H9 (cell line): ENCODE measurements around the gene ATF6. TPM values are rescaled to one million over a fixed set of nuclear protein-coding genes. Genes with fewer than 3 reads are reported as not detected.
A peak's percentile ranks its signal among the peaks of the same experiment; 100 is the strongest.

Source experiments
- DNase-seq: peaks from one replicate; pipeline ENCODE4 v3.0.0-alpha.2; 2017
- H2AFZ ChIP-seq: one replicate; pipeline ENCODE4 v1.6.1; 2013; ENCODE audit warnings: mild to moderate bottlenecking, low read length, control low read depth, moderate library complexity
- H2AK5ac ChIP-seq: 2 replicates; pipeline ENCODE4 v1.6.1; 2013; ENCODE audit warnings: low read length, control low read depth, mixed read lengths; ENCODE audit not compliant: insufficient read length
- H2BK120ac ChIP-seq: one replicate; pipeline ENCODE4 v1.6.1; 2013; ENCODE audit warnings: low read depth, mild to moderate bottlenecking, low read length, control low read depth, inconsistent platforms; ENCODE audit not compliant: poor library complexity, severe bottlenecking
- H2BK12ac ChIP-seq: 2 replicates; pipeline ENCODE4 v1.6.1; 2013; ENCODE audit warnings: low read length, control low read depth, mixed read lengths, low read depth; ENCODE audit not compliant: insufficient read length
- H2BK15ac ChIP-seq: 2 replicates; pipeline ENCODE4 v1.6.1; 2013; ENCODE audit warnings: low read depth, low read length, control low read depth
- H2BK20ac ChIP-seq: one replicate; pipeline ENCODE4 v1.6.1; 2013; ENCODE audit warnings: low read depth, mild to moderate bottlenecking, low read length, control low read depth, inconsistent platforms; ENCODE audit not compliant: poor library complexity, severe bottlenecking
- H2BK5ac ChIP-seq: 2 replicates; pipeline ENCODE4 v1.6.1; 2013; ENCODE audit warnings: low read length, control low read depth, mixed read lengths; ENCODE audit not compliant: insufficient read length
- H3K14ac ChIP-seq: 2 replicates; pipeline ENCODE4 v1.6.1; 2013; ENCODE audit warnings: low read length, control low read depth; ENCODE audit not compliant: insufficient read depth
- H3K18ac ChIP-seq: 2 replicates; pipeline ENCODE4 v1.6.1; 2013; ENCODE audit warnings: low read depth, mild to moderate bottlenecking, mixed read lengths, low read length, control low read depth; ENCODE audit not compliant: insufficient read length
- H3K23ac ChIP-seq: 2 replicates; pipeline ENCODE4 v1.6.1; 2013; ENCODE audit warnings: low read length, control low read depth, mixed read lengths, low read depth; ENCODE audit not compliant: insufficient read length
- H3K23me2 ChIP-seq: 2 replicates; pipeline ENCODE4 v1.6.1; 2013; ENCODE audit warnings: low read depth, mild to moderate bottlenecking, mixed read lengths, low read length, control low read depth; ENCODE audit not compliant: insufficient read length, poor library complexity, severe bottlenecking
- H3K27ac ChIP-seq: 2 replicates; pipeline ENCODE4 v1.5.1; 2013; ENCODE audit warnings: low read length, control low read depth, mixed read lengths, low read depth; ENCODE audit not compliant: insufficient read length
- H3K27me3 ChIP-seq: 2 replicates; pipeline ENCODE4 v1.6.1; 2013; ENCODE audit warnings: low read length, control low read depth, inconsistent platforms; ENCODE audit not compliant: insufficient read depth
- H3K4ac ChIP-seq: 2 replicates; pipeline ENCODE4 v1.6.1; 2013; ENCODE audit warnings: low read depth, mild to moderate bottlenecking, control low read depth, inconsistent platforms, low read length, moderate library complexity
- H3K4me1 ChIP-seq: 2 replicates; pipeline ENCODE4 v1.6.1; 2013; ENCODE audit warnings: low read length, control low read depth, inconsistent platforms; ENCODE audit not compliant: insufficient read depth
- H3K4me2 ChIP-seq: 2 replicates; pipeline ENCODE4 v1.6.1; 2013; ENCODE audit warnings: low read length, control low read depth, mixed read lengths; ENCODE audit not compliant: insufficient read length, insufficient read depth
- H3K56ac ChIP-seq: 2 replicates; pipeline ENCODE4 v1.6.1; 2013; ENCODE audit warnings: low read depth, mild to moderate bottlenecking, mixed read lengths, low read length, control low read depth; ENCODE audit not compliant: insufficient read length
- H3K79me1 ChIP-seq: 2 replicates; pipeline ENCODE4 v1.6.1; 2013; ENCODE audit warnings: low read depth, mild to moderate bottlenecking, moderate library complexity, low read length, control low read depth, inconsistent platforms; ENCODE audit not compliant: insufficient read depth, poor library complexity, severe bottlenecking
- H3K79me2 ChIP-seq: 2 replicates; pipeline ENCODE4 v1.6.1; 2013; ENCODE audit warnings: low read length, control low read depth, inconsistent platforms; ENCODE audit not compliant: insufficient read depth
- H3K9ac ChIP-seq: 2 replicates; pipeline ENCODE4 v1.6.1; 2013; ENCODE audit warnings: low read length, control low read depth, mixed read lengths; ENCODE audit not compliant: insufficient read length; ENCODE audit errors: extremely low read depth
- H3K9me3 ChIP-seq: one replicate; pipeline ENCODE4 v1.6.1; 2013; ENCODE audit warnings: low read depth, low read length, inconsistent platforms; ENCODE audit not compliant: control insufficient read depth
- H3T11ph ChIP-seq: one replicate; pipeline ENCODE4 v1.6.1; 2013; ENCODE audit warnings: mild to moderate bottlenecking, low read length, control low read depth, inconsistent platforms
- H4K20me1 ChIP-seq: one replicate; pipeline ENCODE4 v1.6.1; 2013; ENCODE audit not compliant: control insufficient read depth, insufficient read length, insufficient read depth
- H4K5ac ChIP-seq: 2 replicates; pipeline ENCODE4 v1.6.1; 2013; ENCODE audit warnings: low read depth, mild to moderate bottlenecking, mixed read lengths, low read length, control low read depth; ENCODE audit not compliant: insufficient read length
- H4K8ac ChIP-seq: replicated peaks from 2 replicates; pipeline ENCODE4 v1.6.1; 2013; ENCODE audit warnings: low read length, control low read depth, mixed read lengths, low read depth; ENCODE audit not compliant: insufficient read length
- H4K91ac ChIP-seq: 2 replicates; pipeline ENCODE4 v1.6.1; 2013; ENCODE audit warnings: low read depth, mild to moderate bottlenecking, moderate library complexity, mixed read lengths, low read length, control low read depth; ENCODE audit not compliant: insufficient read length
- H3K27ac Mint-ChIP-seq, 3 experiments: 2 replicates in 2 of 3; 3 replicates in 1 of 3; pipeline ENCODE4 v1.8.0; 2020 to 2021; ENCODE audit warnings: mixed read lengths in 3 of 3, mild to moderate bottlenecking in 1 of 3, moderate library complexity in 1 of 3
- H3K27me3 Mint-ChIP-seq: 2 replicates; pipeline ENCODE4 v1.8.0; 2021; ENCODE audit warnings: low read depth, mild to moderate bottlenecking, moderate library complexity, mixed read lengths
- H3K36me3 Mint-ChIP-seq, 3 experiments: 2 replicates in 2 of 3; 3 replicates in 1 of 3; pipeline ENCODE4 v1.8.0; 2020 to 2021; ENCODE audit warnings: low read depth in 3 of 3, mixed read lengths in 3 of 3; ENCODE audit not compliant: insufficient read depth in 1 of 3
- H3K4me1 Mint-ChIP-seq, 2 experiments: 2 replicates each; pipeline ENCODE4 v1.8.0; 2020; ENCODE audit warnings: mixed read lengths in 2 of 2
- H3K4me3 Mint-ChIP-seq, 2 experiments: 2 replicates in 1 of 2; 3 replicates in 1 of 2; pipeline ENCODE4 v1.8.0; 2020 to 2021; ENCODE audit warnings: mild to moderate bottlenecking in 2 of 2, mixed read lengths in 2 of 2, moderate library complexity in 1 of 2
- H3K9me3 Mint-ChIP-seq, 2 experiments: 2 replicates in 1 of 2; 3 replicates in 1 of 2; pipeline ENCODE4 v1.8.0; 2020; ENCODE audit warnings: mild to moderate bottlenecking in 2 of 2, mixed read lengths in 2 of 2, moderate library complexity in 1 of 2
- WGBS: extraction: QIAGEN DNeasy Blood & Tissue Kit; methylation state at CpG from one replicate; pipeline ENCODE4 v1.1.7; 2013; ENCODE audit warnings: missing lambda C conversion rate, low lambda C conversion rate, mixed read lengths; ENCODE audit not compliant: insufficient read length; ENCODE audit errors: extremely low coverage; 5-methylcytosine and 5-hydroxymethylcytosine counted together
- total RNA-seq: library from RNA; stranded (reverse); gene quantifications from 2 replicates; pipeline ENCODE4 v1.2.1, GENCODE V29; 2021
- TF ChIP-seq, protein P1 (sequence below): fragments of 200-600 bp; sonication (generic); conservative IDR thresholded peaks from 3 replicates; pipeline ENCODE4 v1.8.0; 2021; ENCODE audit warnings: antibody characterized with exemption, mild to moderate bottlenecking

The ATF6 gene
- total RNA-seq, 1 experiment from 2014 or later = 11.2 TPM

DNA sequence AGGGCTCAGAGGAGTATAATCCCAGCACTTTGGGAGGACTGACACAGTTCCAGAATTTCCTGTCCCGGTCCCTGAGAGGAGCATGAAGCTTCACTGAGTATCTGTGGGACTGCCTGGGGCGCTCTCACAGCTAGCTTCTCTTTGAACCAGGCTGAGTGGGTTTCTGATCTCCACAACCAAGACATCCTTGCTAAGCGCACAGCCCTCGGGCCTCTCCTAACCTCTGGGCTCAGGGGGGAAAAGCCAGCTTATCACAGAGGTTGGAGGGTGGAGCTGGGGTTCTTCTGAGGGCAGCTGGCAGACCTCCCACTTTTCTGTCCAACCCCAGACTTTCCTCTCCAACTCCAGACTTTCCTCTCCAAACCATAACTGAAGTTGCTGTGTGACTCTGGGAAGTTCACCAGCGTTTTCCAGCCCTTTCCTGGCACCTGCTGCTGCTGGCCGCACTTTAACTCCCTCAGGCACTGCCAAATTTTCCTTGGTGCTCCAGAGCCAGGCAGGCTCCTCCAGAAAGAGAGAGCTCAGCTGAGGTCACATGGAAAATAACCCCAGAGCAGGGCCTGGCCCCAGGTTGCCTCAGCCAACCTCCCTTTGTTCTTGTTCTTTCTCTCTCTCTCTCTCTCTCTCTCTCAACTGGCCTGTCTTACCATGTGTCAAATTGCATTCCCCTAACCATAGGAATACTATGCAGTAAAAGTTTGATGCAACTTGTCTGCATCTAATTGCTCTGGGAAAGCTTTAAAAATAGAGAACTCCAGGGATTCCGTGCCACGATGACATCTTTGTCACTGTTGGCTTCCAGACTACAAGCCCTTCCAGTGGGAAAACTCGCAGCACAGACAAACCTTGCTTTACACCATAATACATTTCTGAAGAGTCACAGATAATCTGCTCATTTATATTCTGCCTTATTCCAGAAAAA, 208.1 kb downstream of the ATF6 start:
- Histone ChIP-seq H3K79me2 (no peaks in the 10 kb centered on the region), H2AFZ (no peak overlapping the region), H4K91ac (no peak overlapping the region), H3K14ac (no peak overlapping the region), H3T11ph (no peak overlapping the region), H2BK120ac (no peak overlapping the region), H3K9ac (no peak overlapping the region), H2BK20ac (no peak overlapping the region), H3K9me3 (no peaks in the 10 kb centered on the region), H2AK5ac (no peak overlapping the region), H3K56ac (no peak overlapping the region), H3K27me3 (no peaks in the 10 kb centered on the region), H3K4me2 (no peak overlapping the region), H4K8ac (no peak overlapping the region), H3K4me1 (no peaks in the 10 kb centered on the region), H3K18ac (no peak overlapping the region), H3K23ac (no peak overlapping the region), H2BK12ac (no peak overlapping the region), H4K20me1 (no peaks in the 10 kb centered on the region), H3K23me2 (no peaks in the 10 kb centered on the region), H2BK5ac (no peak overlapping the region), H4K5ac (no peak overlapping the region), H3K27ac (no peak overlapping the region), H3K4ac (no peak overlapping the region), H2BK15ac (no peak overlapping the region), H3K79me1 (no peaks in the 10 kb centered on the region)
- DNase-seq = no peak
- peaks cover 12 to 28% of the 10 kb centered on the region in 2 experiments for H3K4me1 Mint-ChIP-seq
- TF ChIP-seq, protein P1, sequence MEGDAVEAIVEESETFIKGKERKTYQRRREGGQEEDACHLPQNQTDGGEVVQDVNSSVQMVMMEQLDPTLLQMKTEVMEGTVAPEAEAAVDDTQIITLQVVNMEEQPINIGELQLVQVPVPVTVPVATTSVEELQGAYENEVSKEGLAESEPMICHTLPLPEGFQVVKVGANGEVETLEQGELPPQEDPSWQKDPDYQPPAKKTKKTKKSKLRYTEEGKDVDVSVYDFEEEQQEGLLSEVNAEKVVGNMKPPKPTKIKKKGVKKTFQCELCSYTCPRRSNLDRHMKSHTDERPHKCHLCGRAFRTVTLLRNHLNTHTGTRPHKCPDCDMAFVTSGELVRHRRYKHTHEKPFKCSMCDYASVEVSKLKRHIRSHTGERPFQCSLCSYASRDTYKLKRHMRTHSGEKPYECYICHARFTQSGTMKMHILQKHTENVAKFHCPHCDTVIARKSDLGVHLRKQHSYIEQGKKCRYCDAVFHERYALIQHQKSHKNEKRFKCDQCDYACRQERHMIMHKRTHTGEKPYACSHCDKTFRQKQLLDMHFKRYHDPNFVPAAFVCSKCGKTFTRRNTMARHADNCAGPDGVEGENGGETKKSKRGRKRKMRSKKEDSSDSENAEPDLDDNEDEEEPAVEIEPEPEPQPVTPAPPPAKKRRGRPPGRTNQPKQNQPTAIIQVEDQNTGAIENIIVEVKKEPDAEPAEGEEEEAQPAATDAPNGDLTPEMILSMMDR = no peak
- no peaks in the 10 kb centered on the region; a peak in 1 of 7 replicates for H3K36me3 Mint-ChIP-seq
- no CpG with 5 or more reads among the region's 9 CpGs for WGBS
- no peak overlapping the region; a peak in 1 of 5 replicates for H3K4me3 Mint-ChIP-seq
- peaks cover 6% of the 10 kb centered on the region for H3K27me3 Mint-ChIP-seq
- peaks cover 0 to 7% of the 10 kb centered on the region in 2 experiments; a peak in 1 of 5 replicates for H3K9me3 Mint-ChIP-seq
- H3K27ac Mint-ChIP-seq = peak overlapping the region in 1 of 3 experiments; percentile 49; a peak in 1 of 7 replicates
